Glomerular visceral epithelial cell (primary cell): Measurements from ENCODE around the gene ASPA.

Experiments
- DNase-seq: peaks from one replicate; pipeline ENCODE4 v3.0.0-alpha.2; 2016; ENCODE audit errors: extremely low spot score

ASPA gene

DNA sequence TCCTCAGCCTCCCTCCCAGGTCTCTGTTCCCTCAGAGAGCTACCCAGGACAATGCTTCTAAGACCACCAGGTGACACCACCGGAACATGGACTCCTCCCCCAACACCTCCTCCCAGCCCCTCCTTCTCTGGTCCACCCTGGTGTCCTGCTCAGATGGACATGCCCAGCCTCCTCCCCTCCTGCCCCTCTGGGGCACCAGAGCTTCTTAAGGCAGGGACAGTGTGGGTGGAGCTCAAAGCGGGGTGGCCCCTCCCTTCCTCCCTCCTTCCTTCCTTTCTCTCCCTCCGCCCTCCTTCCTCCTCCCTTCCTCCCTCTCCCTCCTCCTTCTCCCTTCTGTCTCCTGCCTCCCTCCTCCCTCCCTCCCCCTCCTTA is 59.1 kb downstream of the ASPA start:
- peak; percentile 19 for DNase-seq

DNA sequence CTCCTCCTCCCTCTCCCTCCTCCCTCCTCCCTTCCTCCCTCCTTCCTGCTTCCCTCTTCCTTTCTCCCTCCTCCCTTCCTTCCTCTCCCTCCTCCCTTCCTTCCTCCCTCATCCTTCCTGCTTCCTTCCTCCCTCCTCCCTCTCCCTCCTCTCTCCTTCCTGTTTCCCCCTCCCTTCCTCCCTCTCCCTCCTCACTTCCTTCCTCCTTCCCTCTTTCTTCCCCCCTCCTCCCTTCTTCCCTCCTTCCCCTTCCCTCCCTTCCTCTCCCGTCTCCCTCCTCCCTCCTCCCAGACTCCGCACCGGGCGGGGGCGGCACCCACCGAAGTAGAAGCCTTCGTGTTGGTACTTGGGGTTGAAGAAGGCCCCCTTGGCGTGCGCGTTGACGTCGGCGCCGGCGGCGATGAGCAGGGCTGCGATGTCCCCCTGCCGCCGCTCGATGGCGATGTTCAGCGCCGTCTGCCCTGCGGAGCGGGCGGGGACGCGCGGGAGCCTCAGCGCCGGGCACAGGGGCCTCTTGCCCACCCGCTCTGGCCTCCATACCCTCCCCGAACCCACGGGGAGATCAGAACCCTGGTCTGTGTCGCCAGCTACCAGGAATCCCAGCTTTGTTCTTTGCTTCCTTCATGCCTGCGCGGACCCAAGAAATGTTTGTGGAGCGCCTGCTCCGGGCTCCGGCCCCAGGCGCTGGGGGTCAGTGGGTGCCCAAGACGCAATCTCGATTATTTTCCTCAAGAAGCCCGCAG is 59.6 kb downstream of the ASPA start:
- peak; percentile 67 for DNase-seq

DNA sequence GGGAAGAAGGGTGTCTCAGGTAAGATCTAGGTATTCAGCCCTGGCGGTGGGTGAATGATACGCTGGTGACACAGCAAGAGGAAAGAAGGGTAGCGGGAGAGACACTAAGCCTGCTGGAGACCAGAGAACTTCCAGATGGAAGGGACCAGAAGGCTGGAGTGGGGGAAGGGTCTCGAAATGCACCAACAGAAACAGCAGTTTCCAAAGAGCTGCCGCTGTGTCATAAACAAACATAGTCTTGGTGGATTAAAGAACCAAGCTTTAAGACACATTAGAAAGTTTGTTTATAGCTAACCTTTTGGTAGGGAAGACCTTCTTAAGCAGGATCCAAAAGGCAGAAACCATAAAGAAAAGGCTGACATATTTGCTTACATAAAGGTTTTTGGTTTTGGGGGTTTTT is 60.9 kb downstream of the ASPA start:
- no peak for DNase-seq

DNA sequence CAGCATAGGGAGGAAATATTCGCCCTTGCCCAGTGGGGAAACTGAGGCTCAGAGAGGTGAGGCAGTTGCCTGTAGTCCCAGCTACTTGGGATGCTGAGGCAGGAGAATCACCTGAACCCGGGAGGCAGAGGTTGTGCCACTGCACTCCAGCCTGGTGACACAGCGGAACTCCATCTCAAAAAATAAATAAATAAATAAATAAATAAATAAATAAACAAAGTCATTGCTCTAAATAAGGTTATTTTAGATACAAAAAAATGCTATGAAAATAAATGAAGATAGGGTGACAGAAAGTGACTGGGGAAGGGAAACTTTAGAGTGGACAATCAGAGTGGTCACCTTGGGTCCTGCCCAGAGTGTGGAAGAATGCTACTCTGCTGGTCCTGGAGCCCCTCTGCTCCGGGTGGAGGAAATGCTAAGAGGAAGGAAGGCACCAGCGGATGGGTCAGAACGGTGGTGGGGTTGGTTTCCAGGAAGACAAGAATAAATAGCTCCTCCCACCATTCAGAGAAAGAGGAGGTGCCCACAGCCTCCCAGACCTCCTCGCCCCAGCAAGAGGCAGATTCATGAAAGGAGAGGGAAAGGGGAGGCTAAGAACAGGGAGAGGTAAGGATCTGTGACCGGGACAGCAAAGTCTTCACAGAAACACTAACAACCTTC is 64.2 kb downstream of the ASPA start:
- DNase-seq, result no peak

DNA sequence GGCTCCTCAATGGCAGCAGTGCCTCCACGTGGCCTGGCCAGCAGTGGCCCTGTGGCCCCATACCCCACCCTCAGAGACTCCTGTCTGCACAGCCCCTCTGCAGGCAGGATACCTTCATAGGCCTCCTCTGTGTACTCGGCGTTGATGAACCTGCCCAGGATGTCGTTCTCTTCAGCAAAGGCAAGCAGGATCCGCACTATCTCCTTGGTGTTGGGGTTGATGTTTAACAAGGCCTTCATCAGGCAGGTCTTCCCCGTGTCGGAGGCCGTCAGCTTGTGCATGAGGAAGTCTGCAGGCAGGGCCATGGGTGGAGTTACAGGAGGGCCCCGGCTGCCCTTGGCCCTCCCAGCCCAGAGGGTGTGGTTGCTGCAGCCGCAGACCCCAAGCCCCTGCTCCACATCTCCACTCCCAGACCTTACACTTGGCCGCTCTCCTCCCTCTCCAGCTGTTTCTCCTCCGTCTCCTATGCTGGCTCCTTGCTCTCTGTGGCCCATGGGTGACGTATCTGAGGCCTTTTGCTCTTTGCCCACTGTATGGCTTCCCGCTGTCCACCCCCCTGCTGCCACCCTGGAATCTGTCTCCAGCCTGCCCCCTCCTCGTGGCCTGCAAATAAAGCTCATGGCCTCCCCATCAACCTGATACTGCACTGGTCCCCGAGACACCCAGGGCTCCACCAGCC is 66.8 kb downstream of the ASPA start:
- DNase-seq, result no peak

DNA sequence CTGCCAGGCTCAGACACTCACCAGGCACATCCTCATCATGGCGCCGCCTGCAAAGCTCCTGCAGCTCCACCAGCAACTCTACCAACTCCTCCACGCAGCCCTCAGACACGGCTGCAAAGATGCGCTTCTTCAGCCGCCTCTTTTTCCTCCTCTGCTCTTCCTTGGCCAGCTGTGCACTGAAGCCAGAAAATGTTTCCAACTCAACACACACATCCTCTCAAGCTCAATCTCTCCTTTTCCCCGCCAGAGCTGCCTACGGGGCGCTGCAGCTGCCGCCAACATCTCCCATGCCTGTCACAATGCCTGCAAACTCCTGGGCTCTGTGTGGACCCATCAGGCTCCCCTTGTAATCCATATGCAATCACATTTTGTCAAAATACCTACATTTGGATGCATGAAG is 67.7 kb downstream of the ASPA start:
- no peak for DNase-seq

DNA sequence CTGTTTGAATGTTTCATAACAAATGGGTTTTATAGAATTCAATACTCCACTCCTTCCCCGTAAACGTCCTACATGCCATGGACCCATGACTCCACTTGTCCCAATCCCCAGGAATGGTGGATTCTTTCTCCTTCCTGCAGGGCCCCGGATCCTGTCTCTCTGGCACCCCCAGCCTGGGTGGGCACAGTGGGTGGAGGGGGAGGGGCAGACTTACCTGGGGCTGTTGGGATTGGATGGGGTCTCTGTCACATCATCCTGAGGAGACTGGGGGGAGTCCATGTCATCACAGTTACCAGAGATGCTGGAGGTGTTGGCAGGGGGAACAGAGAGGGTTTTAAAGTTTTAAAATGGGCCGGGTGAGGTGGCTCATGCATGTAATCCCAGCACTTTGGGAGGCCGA is 68.6 kb downstream of the ASPA start:
- no peak for DNase-seq

DNA sequence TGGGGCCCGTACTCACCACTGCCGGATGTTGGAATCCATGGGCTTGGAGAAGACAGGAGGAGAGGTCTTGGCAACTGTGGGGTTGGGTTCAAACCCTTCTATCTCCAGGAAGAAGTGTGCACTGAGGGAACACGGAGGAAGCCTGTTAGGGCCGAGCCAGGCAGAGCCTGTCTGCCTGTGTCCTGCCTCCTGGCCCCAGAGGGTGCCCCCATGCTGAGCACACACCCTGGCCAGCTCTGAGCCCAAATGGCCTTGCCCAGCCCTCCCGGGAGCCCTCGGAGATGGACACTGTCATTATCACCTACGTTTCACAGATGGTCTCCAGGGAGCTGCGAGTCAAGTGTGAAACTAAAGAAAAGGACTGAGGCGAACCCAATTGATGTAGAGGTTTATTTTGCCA is 69.4 kb downstream of the ASPA start:
- DNase-seq, result no peak

DNA sequence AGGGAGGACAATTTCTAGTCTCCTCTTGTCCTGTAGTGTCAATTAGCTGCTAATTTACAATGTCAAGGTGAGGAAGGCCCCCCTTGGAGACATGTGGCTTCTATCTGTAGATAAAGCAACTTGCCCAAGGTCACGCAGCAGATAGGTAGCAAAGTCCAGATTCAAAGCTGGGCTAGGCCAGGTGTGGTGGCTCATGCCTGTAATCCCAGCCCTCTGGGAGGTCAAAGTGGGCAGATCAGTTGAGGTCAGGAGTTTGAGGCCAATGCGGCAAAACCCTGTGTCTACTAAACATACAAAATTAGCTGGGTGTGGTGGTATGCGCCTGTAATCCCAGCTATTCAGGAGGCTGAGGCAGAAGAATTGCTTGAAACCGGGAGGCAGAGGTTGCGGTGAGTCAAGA is 70.7 kb downstream of the ASPA start:
- DNase-seq, result no peak

DNA sequence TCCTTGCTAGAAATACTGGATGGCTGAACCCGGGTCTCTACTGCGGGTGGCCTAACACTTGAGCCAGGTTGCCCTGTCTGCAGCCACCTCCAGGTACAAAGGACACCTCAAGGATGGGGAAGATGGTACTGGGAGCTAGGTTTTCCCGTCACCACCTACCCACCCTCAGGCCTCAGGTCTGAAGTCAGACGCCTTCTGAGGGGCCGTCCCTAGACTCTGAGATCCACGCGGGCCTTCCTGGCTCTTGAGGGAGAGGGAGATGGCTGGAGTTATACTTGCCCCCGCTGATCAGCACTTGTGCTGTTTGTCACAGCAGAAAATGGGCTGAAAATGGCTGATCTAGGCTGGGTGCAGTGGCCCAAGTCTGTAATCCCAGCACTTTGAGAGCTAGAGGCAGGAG is 71.2 kb downstream of the ASPA start:
- no peak for DNase-seq

DNA sequence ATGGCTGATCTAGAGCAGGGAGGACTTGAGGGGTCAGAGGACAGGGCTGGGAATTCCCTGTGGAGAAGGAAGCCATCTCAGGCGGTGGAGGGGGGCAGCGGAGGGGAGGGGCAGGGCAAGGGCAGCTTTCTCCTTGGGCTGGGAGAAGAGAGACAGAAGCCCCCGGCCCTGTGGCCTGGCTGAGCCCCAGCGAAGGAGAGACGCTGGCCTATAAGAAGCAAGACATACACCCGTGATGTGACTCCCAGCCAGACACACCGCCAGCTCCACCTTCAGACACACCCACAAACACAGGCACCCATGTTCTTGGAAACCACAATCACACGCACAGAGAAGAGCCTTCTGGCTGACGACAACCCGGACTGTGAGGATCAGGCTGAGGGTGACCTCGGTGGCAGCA is 71.8 kb downstream of the ASPA start:
- DNase-seq, result no peak

DNA sequence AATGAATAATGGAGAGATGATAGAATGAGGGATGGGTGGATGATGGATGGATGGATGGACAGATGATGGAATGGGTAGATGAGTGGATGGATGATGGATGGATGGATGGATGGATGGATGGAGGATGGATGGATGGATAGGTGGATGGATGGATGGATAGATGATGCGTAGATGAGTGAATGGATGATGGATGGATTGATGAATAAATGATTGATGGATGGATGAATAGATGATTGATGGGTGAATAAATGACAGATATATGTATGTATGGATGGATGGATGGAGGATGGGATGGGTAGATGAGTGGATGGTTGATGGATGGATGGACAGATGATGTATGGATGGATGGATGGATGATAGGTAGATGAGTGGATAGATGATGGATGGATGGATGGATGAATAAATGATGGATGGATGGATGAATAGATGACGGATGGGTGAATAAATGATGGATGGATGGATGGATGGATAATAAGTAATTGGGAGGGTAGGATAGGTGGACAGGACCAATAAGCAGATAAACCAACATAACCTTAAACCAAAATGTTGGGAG is 73.9 kb downstream of the ASPA start:
- no peak for DNase-seq

DNA sequence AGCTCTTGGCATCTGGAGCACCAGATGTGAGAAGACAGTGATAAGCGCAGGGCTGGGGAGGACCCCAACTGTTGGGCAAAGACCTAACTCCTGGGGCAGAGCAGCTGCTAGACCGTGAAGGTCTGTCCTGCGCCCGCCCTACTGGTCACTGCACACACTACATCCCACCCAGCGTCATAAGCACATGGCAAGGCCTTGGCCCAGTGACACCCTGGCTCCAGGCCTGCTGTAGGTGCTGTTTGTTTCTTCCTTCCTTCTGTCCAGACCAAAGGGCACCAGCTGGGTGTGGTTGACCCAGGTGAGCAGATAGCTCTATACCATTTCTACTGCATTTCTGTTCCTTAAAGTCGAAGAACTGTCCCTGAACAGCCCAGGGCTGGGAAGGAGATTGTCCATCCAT is 75.4 kb downstream of the ASPA start:
- DNase-seq, result no peak

DNA sequence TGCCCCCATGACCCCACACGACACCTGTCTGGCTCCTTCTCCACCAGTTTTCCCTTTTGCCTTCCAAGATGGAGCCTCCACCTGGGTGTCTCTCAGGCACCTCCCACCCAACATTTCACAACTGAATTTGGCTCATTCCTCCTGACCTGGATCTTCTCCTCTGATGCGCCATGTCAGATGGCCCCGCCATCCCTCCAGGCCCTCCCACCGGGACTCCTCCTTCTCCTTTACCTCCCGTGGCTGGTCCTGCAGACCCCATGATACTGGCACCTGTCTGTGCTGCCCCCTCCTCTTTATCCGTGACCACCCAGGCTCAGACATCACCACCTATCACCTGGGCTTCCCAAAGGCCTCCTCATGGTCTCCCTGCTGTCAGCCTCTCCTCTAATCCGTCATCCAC is 77.1 kb downstream of the ASPA start:
- no peak for DNase-seq
